HUDEP-2 (cell line): ENCODE measurements around the gene HIVEP3.
"Not testable (repeated sequence)": the region's sequence is repeated elsewhere in the genome, so short reads cannot be mapped to it uniquely, and the experiment has no call there.

ENCODE experiments used
- DNase-seq, 76 experiments: peaks; one replicate each; lab custom pipeline; 2025; ENCODE audit not compliant: unreplicated experiment in 76 of 76; lab: John Stamatoyannopoulos, UW

Gene HIVEP3

GRCh38 chr1:41924911-41925310 lies 6.2 kb upstream of the HIVEP3 start:
- no peak for DNase-seq

DNA sequence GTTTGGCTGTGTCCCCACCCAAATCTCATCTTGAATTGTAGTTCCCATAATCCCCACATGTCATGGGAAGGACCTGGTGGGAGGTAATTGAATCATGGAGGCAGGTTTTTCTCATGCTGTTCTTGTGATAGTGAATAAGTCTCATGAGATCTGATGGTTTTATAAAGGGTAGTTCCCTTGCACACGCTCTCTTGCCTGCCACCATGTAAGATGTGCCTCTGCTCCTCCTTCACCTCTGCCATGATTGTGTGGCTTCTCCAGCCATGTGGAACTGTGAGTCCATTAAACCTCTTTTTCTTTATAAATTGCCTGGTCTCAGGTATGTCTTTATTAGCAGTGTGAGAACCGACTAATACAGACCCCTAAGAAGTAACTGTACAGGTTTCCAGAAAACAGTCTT lies 2.5 kb upstream of the HIVEP3 start:
- DNase-seq = not testable (repeated sequence)

DNA sequence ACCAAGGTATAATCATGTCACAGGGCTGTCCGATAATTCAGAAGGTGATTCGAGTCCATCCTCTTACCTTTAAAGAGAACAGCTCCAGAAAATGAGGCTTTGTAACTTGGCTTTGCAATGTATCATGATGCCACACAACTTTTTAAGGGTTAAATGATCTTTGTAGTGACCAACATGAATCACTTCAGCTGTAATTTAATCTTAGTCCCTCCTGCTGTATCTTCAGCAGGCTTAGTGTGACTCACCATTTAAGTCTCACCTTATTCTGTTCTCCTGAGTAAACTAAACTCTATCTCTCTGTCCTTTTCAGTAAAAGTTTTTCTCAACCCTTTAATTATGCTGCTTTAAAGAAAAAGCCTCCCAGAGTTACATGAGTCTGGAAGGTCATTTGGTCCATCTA lies 1.9 kb upstream of the HIVEP3 start:
- DNase-seq = no peak

GRCh38 chr1:41919764-41920397 lies 1.2 kb upstream of the HIVEP3 start:
- no peak for DNase-seq

DNA sequence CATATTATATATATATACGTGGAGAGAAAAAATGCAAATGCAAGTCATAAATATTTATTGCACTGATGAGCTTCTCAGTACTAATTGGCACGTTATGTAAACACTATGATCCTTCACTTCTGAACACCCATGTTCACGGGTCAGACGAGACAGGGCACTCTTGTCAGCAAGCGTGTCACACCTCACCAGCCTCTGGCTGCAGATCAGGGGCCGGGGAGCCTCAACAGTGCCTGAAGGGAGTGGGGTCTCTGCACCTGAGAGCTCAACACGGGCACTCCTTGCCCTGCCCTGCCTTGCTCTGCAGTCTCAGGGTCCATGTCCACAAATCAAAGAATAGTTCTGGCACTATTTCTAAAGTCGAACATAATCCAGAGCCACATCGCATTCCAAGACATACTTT lies 409 bp upstream of the HIVEP3 start:
- no peak for DNase-seq

DNA sequence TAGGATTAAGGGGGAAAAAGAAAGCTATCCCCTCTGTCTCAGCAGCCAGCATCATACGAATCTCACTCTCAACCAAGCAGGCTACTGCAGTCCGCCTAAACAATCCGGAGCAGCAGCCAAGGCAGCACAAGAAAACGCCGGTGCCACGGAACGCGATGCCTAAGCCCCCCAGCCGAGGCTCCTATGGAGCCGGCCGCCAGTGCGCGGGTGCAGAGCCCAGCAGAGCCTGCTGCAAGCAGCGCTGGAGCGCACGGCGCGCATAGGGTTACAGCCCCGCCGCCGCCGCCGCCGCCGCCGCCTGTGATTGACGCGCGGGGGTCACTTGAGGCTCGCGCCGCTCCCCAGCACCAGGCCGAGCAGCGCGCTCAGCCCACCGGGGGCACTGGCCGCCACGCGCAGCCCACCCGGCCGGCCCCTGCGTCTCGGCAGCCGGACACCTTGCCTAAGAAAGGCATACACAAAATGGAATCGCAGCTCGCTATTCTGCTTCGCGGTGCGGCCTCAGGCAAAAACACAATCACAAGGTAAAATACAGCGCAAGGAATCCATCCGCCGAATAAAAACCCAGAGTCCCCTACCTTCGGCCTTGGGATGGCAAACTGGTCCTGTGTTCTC lies 780 bp downstream of the HIVEP3 start:
- DNase-seq = no peak

- no peak for DNase-seq
These were observed 1.6 kb downstream of the HIVEP3 start for GRCh38 chr1:41917076-41917475.

DNA sequence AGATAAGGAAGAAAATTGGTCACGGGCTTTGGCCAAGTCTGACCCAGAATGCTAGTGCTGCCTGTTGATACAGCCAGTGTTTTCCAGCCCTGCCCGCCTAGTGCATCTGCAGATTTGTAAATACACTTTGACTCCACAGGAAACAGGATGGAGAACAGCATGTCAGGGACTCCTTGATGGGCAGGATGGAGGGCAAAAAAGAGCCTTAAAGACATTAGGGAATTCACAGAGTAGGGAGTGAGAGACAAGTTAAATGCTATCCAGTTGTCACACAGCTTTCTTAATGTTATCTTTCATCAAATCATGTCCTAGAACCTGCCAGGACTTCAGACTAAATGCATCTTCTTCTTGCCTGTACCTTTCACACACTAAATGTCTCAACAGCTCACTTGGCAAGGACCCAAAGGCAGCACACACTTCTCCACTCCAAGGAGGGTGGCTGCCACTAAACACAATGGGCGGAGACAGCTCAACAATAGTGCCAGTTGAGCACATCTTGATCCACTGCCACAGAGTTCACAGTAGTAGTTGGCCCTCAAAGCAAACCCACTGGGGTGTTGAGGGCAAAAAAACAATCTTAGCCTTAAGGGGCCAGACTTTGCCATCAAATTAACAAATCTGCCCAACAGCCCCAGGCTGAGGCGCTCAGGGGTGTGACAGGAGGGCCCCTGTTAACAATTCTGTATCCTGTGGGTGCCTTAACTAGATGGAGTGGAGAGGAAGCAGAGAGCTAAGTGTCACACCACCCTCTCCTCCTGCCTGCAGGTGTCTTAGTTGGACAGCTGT lies 2.7 kb downstream of the HIVEP3 start:
- DNase-seq = peak in 2 of 76 experiments; percentile 5 to 19

- DNase-seq = no peak
These were observed 4.2 kb downstream of the HIVEP3 start for GRCh38 chr1:41914516-41914915.

DNA sequence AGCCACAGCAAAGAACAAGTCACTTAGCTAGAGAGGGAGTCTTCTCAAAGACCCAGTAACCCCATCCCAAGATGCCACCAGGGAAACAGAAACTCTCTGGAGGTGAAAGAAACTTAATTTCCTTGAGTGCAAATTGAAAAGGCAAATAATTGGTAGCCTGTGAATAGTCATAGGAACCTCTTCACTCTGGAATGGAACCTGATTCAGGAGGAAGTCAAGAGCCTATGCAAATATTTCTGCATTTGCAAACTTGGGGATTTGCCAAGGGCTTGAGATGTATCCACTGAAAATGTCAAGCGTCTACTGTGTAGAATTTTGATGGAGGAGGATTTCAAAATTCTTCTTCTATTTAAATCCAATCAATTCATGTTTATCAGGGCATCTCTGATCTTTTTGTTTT lies 5.7 kb downstream of the HIVEP3 start:
- no peak for DNase-seq

DNA sequence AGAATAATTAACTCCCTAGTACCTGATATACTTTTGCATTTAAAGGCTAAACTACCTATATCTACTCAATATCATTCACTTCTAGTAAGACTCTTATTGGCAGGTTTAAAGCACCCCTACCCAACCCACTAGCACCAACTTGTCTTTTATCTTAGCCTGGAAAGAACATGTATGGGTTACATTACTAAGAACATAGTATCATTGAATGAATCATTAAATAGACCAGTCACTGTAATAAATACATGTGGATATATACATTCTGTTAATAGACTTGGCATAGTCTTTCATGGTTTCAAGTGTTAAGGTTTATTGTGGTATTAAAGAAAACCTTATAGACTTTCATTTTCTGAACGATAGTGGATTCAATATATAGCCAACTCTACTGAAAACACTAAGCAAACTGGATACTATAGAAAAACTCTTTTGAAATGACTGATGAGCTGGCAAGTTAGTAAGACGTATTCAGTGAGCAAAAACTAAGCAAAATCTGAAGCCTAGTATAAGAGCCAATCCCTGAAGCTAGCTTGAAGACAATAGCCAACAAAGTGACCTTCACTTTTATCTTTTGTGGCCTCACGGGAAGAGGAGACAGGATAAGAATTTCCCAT lies 10.3 kb downstream of the HIVEP3 start:
- DNase-seq = no peak

DNA sequence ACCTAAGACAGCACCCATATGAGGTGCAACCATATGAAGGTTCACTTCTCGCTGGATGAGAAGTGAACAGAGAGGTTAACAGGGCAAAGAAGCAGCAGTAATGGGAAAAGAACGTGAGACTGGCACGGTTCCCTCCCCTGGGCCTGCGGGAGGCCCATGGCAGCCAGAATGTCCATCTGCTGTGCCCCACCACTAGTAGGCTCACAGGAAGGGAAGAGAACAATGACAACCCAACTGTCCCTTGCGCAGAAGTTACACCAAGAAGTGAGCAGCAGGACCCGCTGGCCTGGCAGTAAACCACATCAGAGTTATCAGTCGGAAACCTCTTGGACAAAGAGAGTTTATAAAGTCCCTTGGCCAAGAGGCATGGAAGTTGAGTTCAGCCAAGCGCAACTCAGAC lies 11.3 kb downstream of the HIVEP3 start:
- DNase-seq = no peak

- no peak for DNase-seq
These were observed 11.8 kb downstream of the HIVEP3 start for GRCh38 chr1:41906943-41907342.

GRCh38 chr1:41905093-41905675 lies 13.5 kb downstream of the HIVEP3 start:
- DNase-seq = no peak

DNA sequence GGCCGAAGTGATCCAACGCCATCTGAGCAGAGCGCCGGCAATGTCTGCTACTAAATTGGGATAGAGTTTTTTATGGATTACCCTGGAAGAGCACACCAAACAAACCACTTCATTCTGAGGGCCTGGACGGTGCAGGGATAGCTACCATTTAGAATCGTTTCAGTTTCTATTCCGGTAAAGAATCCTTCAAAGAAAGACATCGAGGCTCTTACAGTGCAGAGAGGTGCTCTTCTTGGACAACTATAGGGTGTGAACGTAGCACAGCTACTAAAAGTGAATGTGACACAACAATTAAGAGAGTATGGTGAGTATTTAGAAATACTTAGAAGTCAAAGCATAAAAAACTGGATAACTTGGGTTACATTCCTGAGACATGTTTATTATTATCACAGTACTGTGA lies 16.1 kb downstream of the HIVEP3 start:
- DNase-seq = no peak

DNA sequence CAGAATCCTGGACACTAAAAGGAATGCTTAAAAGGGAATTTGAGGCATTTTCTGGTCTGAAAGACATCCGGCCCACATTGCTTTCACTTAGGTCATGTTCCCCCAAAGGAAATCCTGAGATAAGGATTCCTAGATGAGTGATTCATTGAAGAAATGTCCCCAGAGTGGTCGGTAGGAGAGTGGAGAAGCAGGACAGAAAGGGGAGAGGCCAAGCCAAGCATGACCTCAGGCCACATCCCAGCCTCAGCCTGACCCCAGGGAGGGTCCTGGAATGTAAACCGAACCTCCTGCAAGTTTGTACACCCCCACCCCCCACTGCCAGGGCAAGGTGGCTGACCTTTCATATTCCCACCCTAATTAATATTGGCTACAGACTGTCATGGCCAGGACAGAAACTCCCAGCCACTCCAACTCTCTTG lies 16.6 kb downstream of the HIVEP3 start:
- no peak for DNase-seq

DNA sequence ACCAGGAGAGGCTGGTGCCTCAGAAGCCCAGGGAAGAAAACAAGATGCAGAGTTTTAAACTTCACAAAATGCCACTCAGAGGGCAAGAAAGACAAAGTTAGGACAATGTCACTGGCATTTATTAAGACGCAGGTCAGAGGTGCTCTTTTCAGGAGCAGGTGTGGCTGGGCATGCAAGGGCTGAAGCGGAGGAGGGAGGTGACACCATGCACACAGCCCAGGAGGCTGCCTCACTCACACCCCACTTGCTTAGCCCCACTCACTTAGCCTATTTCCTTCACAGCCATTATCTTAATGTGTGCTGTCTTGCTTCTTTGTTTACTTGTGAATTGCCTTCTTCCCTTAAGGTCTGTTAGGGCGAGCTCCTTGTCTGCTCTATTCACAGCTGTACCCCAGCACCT lies 17.2 kb downstream of the HIVEP3 start:
- no peak for DNase-seq

DNA sequence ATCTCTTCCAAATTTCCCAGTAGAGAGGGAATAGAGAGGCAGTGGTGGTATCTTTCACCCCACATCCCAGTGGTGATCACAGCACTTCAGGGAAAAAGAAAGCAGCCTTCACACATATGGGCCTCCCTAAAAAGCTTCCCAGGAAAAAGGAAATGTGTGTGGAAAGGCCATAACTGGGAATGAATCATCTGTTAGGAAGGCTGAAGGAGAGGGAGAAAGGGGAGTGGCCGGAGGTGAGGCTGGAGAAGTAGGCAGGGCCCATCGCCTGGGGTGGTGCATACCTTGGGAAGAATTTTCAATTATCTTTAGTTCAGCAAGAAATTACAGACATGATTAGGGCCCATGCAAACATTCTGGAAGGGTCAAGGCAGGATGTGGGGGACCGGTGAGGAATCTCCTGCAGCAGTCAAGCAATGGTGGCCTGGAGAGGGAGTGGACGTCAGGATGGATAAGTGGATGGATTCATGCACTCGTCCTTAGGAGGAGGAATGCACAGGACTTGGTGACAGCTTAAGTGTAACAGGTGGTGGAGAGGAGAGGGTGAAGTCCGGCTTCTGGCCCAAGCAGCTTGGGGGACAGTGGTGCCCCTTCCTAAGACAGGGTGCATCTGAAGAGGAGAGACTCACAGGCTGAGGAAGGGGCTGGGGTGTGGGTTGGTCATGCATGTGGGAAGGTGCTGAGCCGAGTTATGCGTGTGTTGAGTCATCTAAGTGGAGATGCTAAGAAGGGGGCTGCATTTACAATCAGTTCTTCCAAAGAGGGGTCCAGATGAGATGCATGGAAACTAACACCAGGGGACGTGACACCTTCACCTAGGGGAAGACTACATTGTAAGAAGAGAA lies 17.9 kb downstream of the HIVEP3 start:
- DNase-seq = no peak

GRCh38 chr1:41898191-41898713 lies 20.5 kb downstream of the HIVEP3 start:
- no peak for DNase-seq

GRCh38 chr1:41895552-41895951 lies 23.2 kb downstream of the HIVEP3 start:
- DNase-seq = no peak
